Bronchial epithelial cell (primary cell): ENCODE measurements around the gene SLCO4A1. TPM values are rescaled to one million over a fixed set of nuclear protein-coding genes. Genes with fewer than 3 reads are reported as not detected.

Source experiments
- DNase-seq: peaks from one replicate; pipeline ENCODE4 v3.0.0-alpha.2; 2010; ENCODE audit warnings: low read depth
- FAIRE-seq: peaks from 2 replicates; lab custom pipeline; 2011; peaks lifted over from hg19 to GRCh38; lab: Jason Lieb, UNC
- H3K27me3 ChIP-seq: 2 replicates; pipeline ENCODE4 v1.5.1; 2011; ENCODE audit warnings: low read length; ENCODE audit not compliant: control insufficient read depth, insufficient read depth
- H3K36me3 ChIP-seq: 2 replicates; pipeline ENCODE4 v1.5.1; 2011; ENCODE audit warnings: low read length; ENCODE audit not compliant: control insufficient read depth, insufficient read depth
- H3K4me3 ChIP-seq: 2 replicates; pipeline ENCODE4 v1.5.1; 2011; ENCODE audit warnings: mild to moderate bottlenecking, low read depth, low read length, control low read depth
- total RNA-seq: library from RNA; depleted of rRNA; stranded (reverse); fragments of >200 nt; gene quantifications from 2 replicates; pipeline ENCODE4 v1.2.1, GENCODE V29; 2014
- TF ChIP-seq, protein P1 (sequence below): IDR thresholded peaks from 2 replicates; pipeline ENCODE4 v1.5.1; 2011; ENCODE audit warnings: mild to moderate bottlenecking, moderate library complexity, low read length, control low read depth, inconsistent platforms; ENCODE audit not compliant: insufficient read depth, severe bottlenecking

SLCO4A1 gene
- total RNA-seq, 1 donor from 2014 or later, result 1.6 TPM

DNA sequence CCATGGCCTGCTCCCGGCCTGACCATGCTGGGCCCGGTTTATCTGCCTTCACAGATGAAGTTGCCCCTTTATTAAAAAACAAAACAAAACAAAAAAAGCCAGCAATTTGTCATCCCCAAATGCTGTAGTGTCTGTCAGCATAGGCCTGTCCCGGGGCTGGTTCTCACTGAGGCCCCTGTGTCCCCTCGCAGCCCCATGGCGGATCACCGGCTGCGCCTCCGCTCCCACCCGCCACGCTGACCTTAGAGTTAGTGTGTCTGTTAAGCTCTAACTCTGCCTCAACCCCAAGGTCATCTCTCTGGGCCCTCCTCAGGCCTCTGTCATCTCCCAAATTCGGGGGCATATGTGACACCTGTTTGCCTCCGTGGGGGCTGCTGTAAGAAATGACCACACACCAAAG is 11.1 kb downstream of the SLCO4A1 start:
- DNase-seq (no peak), FAIRE-seq (no peak)
- no peaks in the 10 kb centered on the region for H3K36me3 ChIP-seq

DNA sequence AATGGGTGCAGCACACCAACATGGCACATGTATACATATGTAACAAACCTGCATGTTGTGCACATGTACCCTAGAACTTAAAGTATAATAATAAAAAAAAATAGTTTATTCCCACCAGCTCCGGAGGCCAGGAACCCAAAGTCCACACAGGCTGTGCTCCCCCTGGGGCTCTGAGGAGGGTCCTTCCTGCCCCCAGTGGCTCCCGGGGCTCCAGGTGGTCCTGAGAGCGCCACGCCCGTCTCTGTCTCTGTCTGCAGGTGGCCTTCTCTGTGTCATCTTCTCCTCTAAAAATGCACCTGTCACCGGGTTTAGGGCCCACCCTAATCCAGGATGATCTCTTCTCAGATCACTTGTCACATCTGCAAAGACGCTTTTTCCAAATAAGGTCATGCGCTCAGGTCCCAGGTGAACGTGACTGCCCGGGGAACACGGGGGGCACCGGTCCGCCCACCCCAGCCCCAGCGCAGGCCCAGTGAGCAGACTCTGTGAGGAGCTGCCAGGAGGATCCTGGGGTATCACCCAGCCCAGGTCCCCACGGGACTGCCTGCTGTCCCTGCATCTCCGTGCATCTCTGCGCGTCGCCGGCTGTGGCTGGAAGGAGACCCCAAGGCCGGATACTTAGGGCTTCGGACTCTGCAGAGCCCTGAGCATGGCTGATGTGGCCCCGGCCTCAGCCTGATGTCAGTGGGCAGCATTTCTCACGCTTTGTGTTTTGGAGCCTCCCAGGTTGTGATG is 11.8 kb downstream of the SLCO4A1 start:
- no peak for FAIRE-seq
- peaks cover 8% of the 10 kb centered on the region for H3K27me3 ChIP-seq
- no peak overlapping the region for H3K4me3 ChIP-seq
- no peak for DNase-seq
- no peaks in the 10 kb centered on the region for H3K36me3 ChIP-seq
- TF ChIP-seq, protein P1, sequence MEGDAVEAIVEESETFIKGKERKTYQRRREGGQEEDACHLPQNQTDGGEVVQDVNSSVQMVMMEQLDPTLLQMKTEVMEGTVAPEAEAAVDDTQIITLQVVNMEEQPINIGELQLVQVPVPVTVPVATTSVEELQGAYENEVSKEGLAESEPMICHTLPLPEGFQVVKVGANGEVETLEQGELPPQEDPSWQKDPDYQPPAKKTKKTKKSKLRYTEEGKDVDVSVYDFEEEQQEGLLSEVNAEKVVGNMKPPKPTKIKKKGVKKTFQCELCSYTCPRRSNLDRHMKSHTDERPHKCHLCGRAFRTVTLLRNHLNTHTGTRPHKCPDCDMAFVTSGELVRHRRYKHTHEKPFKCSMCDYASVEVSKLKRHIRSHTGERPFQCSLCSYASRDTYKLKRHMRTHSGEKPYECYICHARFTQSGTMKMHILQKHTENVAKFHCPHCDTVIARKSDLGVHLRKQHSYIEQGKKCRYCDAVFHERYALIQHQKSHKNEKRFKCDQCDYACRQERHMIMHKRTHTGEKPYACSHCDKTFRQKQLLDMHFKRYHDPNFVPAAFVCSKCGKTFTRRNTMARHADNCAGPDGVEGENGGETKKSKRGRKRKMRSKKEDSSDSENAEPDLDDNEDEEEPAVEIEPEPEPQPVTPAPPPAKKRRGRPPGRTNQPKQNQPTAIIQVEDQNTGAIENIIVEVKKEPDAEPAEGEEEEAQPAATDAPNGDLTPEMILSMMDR, result no peak

More for the DNA sequence above, 11.1 kb downstream of the SLCO4A1 start:
- TF ChIP-seq, protein P1, result no peak
- H3K4me3 ChIP-seq, result no peak overlapping the region
- peaks cover 10% of the 10 kb centered on the region for H3K27me3 ChIP-seq

DNA sequence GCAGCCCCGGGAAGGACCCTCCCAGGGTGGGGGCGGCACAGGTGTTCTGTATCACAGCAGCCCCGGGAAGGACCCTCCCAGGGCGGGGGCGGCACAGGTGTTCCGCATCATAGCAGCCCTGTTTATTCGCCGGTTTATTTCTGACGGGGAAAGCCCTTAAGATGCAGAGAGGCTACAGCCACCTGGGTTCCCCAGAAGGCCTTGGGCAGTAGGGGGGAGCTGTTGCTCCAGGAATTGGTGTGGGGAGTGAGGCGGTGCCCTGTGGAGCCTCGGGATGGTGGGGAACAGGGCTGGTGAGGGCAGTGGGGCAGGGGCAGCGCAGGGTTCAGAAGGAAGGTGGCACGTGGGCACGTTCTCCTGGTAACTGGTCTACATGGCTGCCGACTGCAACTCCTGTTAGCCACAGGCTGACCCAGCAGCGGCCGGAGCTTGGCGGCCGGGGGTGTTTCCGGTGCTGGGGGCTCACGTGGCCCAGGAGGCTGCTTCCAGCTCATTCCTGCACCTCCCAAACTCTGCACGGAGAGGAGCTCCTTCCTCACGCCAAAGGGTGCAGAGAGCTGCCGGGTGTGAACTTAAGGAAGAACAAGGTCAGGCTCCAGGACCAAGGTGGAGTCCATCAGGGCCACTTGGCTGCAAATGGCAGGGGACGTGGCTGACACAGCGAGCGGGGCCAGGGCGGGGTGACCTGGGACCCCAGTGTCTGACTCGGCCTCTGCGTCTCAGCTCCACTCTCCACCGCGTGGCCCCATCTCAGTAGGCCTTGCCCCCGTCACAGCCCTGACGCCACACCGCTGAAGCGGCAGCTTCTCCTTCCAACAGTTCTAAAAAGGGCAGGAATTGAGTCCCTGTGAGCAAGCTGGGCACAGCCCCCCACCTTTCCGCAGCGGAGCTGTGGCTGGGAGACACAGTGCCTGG is 13.2 kb downstream of the SLCO4A1 start:
- no peaks in the 10 kb centered on the region for H3K36me3 ChIP-seq
- no peak for DNase-seq
- H3K4me3 ChIP-seq, result no peak overlapping the region
- H3K27me3 ChIP-seq, result peaks cover 4% of the 10 kb centered on the region
- TF ChIP-seq, protein P1, result no peak
- no peak for FAIRE-seq

DNA sequence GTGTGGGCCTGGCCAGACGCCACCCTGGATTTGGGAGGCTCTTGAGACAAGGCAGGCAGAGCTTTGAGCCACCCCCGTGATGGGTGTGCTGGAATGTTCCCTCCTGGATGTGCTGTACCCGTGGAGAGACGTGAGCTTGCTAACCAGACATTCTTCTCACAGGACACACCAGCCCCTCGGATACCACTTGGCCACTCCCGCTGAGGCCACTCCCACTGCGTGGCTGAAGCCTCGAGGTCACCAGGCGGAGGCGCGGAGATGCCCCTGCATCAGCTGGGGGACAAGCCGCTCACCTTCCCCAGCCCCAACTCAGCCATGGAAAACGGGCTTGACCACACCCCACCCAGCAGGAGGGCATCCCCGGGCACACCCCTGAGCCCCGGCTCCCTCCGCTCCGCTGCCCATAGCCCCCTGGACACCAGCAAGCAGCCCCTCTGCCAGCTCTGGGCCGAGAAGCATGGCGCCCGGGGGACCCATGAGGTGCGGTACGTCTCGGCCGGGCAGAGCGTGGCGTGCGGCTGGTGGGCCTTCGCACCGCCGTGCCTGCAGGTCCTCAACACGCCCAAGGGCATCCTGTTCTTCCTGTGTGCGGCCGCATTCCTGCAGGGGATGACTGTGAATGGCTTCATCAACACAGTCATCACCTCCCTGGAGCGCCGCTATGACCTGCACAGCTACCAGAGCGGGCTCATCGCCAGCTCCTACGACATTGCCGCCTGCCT is 14.1 kb downstream of the SLCO4A1 start:
- no peaks in the 10 kb centered on the region for H3K36me3 ChIP-seq

DNA sequence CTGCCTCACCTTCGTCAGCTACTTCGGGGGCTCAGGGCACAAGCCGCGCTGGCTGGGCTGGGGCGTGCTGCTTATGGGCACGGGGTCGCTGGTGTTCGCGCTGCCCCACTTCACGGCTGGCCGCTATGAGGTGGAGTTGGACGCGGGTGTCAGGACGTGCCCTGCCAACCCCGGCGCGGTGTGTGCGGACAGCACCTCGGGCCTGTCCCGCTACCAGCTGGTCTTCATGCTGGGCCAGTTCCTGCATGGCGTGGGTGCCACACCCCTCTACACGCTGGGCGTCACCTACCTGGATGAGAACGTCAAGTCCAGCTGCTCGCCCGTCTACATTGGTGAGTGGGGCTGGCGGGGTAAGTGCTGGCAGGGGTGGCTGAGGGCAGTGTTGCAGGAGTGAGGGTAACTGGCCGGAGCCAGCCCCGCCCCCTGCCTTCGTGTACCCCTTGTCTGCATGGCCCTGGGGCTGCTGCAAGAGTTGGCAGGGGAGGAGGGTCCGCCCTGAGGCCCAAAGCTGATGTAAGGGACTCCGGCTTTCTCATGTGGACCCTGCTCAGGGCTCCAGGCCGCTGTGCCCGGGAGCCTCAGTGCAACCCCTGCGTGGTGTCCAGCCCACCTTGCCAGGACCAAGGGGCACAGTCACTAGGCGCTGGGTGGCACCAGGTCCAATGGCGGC is 14.8 kb downstream of the SLCO4A1 start:
- peaks cover 2% of the 10 kb centered on the region for H3K27me3 ChIP-seq
- FAIRE-seq (no peak), DNase-seq (no peak)
- H3K36me3 ChIP-seq, result no peaks in the 10 kb centered on the region
- no peak overlapping the region for H3K4me3 ChIP-seq
- TF ChIP-seq, protein P1, result no peak

More for the DNA sequence above, 14.1 kb downstream of the SLCO4A1 start:
- no peak for DNase-seq
- FAIRE-seq, result no peak
- Histone ChIP-seq H3K4me3 (no peak overlapping the region), H3K27me3 (peaks cover 2% of the 10 kb centered on the region)
- TF ChIP-seq, protein P1, result no peak
